HG03342 (cell line): ENCODE data around the gene ATP7B.

ENCODE experiments used
- ATAC-seq: cut with Tn5 transposase; IDR thresholded peaks from one replicate; pipeline ENCODE4 v1.9.1; 2021; ENCODE audit warnings: mild to moderate bottlenecking, moderate library complexity; ENCODE audit not compliant: unreplicated experiment

ATP7B gene

DNA sequence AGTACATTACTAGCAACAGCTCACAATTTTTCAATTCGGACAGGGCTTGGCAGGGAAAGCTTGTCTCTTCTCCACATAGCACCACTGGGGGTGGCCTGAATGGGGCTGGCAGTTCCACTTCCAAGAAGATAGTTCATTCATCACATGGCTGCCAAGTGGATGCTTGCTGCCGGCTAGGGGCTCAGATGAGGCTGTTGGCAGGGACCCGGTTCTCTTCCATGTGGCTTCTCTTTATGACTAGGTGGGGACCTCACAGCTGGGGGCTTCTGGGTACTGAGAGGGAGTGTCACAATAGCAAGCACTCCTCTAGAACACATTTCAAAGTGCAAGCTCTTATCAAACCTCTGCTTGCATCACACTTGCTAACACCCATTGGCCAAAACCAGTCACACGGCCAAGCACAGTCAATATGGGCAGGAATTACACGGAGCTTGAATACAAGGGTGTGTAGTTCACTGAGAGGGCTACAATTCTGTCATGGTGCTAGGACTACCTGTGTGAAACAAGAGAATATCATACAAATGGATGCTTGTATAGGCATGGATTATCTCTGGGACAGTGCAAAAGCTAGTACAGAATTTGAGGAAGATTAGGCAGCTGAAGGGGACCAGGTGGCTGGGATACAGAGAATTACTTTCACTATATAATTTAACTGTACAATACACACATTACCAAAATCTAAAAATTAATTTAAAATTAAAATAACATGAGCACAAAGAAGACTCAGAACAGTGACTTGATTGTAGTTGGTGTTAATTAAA, 32.3 kb downstream of the ATP7B start:
- no peak for ATAC-seq

DNA sequence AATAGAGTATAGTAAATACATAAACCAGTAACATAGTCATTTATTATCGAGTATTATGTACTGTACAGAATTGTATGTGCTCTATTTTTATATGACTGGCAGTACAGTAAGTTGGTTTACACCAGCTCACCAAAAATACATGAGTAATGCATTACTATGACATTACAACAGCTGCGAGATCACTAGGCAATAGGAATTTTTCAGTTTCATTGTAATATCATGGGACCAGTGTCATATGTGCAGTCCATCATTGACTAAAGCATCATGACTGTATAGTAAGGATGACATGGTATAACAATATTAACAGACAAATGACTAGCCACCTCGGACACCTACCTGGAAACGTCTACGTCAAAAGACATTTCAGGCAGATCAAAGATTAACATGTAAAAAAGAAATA, 33.6 kb downstream of the ATP7B start:
- ATAC-seq, result no peak

DNA sequence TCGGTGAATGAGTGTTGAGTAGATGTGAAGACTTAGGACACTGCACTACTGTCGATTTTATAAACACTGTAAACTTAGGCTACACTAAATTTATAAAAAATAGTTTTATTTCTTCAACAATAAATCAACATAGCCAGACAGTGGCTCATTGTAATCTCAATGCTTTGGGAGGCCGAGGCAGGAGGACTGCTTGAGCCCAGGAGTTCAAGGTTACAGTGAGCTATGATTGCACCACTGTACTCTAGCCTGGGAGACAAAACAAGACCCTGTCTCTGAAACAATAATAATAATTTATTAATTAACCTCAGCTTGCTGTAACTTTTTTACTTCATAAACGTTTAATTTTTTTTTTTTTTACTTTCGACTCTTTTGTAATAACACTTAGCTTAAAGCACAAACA, 34.4 kb downstream of the ATP7B start:
- ATAC-seq, result no peak

DNA sequence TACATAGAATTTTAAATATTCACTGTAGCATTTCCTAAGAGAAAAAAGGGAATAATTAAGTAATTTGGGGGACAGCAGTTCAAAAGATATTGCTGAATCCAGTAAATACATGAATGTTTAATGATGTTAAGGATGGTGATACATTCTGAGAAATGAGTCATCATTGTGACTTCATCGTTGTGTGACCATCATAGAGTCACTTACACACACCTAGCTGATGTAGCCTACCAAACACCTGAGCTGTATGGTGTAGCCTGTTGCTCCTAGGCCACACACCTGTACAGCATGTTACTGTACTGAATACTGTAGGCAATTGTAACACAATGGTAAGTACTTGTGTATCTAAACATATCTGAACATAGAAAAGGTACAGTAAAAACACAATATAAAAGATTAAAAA, 34.8 kb downstream of the ATP7B start:
- no peak for ATAC-seq

DNA sequence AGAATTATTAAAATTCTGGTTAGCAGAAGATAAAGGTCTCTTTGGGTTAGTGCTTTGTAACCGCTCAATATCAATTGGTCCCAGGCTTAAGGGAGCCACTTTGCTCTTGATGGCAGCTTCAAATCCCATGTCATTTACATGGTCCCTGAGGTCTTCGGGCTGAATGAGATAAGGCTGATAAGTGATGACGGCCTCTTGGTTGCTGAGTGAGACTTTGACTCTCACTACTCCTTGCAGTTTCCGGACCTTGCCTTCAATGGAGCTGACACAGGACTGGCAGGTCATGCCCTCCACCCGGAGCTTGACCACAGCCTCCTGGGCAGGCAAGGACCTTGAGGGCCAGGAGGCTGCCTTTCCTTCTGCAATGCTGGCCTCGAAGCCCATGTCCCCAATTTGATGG, 36.8 kb downstream of the ATP7B start:
- ATAC-seq, result no peak

DNA sequence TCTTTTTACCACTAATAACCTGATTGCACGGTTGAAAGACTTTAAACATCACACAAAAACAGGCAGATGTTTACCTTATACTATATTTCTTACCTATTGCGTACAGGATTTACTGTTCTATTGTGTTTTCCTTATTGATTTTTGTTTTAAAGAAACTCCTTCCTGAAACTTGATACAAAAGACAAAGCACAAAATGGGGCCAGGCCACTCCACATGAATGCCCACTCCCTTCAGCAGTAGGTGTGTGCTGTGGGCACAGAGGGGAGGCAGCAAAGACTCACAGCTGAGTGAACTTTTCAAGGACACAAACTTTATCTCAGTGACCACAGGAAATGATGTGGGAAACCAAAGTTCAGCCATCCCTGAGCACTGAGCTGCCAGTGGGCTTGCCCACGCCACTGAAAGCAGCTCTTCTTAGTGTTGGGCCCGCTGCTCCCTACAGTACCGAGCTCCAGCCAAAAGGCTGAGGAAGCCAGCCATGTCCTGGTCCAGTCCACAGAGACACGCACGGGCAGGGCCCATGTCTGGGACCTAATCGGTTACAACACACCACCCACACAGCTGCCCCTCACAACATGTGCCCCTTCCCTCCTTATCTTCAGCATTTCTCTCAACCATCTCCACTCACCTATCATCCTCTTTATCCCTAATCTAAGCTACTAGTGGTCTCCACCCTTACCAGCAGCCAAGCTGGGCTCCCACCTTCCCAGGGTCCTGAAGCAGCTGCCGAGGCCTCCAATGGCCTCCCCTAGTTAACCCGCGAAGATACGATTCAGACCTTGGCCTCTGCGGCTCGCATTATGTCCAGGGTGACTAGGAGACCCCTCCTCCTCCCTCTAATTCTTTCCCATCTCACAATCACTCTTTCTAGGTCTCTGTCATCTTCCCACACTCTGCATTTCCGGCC, 39.5 kb downstream of the ATP7B start:
- ATAC-seq, result no peak

DNA sequence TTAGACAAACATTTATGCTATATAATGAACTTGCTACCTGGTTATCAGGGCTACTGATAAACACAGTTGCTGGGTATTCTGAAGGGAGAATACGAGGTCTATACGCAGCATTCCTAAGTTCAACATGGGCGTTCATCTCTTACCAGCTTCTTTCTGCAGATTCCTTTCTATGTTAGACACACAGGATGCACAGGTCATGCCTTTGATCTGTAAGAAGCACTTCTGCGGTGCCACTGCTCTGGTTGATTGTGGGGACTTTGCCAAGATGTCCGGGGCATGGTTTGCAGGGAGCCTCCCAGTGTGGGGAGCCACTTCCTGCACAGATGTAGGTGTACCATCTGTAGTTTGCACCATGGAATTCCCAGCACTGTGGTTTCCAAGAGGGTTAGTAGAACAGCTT, 40.9 kb downstream of the ATP7B start:
- no peak for ATAC-seq

DNA sequence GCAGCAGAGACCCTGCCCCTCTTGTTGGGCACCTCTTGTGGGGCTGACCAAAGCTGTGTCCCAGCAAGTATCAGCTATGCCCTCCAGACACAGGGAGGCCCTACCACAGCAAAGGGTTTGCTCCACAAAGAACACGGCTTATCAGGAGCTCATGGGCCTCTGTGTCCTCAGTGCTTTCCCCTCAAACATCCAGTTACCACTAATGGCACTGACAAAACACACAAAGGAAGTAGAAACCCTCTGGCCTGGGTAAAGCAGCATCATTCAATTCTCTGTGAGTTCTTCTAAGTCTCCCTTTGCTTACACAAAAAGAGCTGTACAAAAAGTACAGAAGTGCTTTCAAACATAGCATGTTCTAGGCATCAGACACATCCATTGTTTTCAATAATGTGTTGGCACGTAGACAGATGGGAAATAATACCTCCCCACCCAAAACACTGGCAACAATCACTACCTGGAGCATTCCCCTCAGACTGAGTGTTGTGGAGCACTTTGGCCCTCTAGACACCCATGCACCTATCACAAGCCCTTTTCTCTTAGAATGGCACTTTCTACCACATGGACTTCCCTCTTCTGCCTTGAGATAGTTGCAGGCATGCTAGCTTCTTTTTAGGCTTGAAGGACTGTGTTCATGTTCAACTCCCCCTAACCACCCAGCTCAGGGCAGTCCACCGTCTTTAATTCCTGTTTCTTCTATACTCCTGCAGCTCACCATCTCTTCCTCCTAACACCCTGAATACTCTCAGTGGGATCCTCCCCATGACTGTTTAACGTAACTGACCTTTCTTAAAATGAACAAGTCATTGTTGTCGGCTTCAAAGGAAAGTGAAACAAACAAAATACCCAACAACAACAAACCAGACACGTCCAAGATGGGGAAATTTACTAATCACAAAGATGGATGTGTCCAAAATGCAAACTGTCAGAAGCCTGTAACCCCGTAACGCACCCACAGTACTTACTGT, 43.5 kb downstream of the ATP7B start:
- ATAC-seq, result no peak

DNA sequence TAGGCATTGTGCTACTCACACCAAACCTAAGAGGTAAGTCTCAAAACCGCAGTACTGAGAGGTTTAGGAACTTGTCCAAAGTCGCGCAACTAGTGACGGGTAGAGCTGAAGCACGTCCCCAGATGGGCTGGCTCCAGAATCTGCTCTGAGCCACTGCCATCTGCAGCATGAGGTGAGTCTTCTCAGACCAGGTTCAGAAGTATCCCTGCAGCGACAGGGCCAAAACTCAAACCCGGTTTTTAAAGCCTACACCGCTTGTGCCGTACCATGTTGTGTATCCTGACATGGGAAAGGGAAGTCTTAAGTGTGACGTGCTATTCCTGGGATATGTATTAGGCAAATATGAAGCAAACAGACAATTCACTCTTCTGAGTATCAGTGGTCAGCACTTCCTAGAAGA, 45.1 kb downstream of the ATP7B start:
- ATAC-seq, result no peak

DNA sequence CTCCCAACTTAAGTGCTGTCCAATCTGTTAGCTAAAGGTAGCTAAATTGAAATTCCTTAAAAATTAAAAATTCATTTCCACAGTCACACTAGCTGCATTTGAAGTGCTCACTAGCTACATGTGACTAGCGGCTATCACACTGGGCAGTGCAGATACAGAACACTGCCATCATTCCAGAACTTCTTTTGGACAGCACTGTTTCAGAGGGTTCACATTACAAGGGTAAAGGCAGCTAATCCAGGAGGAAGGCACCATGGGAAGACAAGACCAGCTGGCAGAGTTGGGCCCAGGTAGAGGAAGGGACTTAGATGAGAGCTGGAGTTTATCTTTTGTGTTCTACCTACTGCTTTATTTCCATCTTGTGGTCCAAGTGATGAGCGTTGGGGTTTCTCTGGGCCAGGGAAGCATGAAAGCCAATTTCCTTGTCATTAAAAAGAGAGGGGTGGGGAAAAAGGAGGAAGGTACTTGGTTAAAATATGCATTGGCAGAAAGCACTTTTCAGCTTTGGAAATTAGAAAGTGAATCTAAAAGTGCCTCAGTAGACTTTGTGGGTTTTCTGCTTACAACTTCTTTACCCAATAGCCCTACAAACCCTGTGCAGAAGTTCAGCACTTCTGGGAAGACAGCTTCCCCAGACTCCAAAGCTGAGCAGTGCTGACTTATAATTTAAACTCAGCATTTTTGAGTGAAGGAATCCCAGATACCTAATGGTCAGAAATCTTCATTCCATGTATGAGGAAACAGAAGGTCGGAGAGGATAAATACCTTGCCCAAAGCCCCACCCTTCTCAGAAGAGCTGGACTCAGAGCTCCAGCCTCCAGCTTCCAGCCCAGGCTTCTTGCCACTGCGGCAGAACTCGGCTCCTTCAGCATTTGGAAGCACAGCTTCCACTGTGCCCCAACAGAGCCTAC, 49.5 kb downstream of the ATP7B start:
- ATAC-seq, result no peak

DNA sequence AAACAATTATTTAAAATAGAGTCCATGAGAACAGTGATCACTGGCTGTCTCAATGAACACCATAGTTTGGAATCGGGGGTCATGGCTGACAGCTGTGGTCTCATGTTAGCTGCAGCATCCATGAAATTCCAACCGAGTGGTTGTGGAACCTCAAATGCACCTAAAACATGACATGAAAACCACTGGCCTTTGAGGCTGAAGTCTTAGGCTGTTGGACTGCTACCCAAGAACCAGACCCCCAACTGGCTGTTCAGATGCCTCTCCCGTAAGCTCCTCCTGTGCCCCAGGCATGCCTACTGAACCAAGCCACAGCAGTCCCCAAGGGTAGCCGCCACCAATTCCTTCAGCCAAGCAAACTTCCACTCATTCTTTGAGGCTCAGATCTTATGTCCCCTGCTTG, 50.5 kb downstream of the ATP7B start:
- no peak for ATAC-seq

DNA sequence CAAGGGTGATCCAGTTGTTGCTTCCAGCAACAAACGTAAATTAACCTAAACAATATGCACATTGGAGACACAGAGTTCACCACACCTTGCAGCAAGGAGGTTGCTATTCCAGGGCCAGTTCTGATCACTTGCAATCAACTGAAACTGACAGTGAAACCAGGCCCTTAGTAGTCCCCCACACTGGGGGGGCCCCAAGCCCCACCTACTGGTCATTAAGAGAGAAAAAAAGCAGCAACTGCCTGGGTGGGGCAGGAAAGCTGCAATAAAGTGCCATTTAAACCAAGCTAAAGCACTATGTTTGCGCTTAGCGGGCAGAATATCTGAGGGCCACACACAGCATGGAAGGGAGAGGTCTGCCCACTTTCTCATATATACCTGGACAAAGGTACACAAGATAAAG, 51.5 kb downstream of the ATP7B start:
- peak; percentile 83 for ATAC-seq

DNA sequence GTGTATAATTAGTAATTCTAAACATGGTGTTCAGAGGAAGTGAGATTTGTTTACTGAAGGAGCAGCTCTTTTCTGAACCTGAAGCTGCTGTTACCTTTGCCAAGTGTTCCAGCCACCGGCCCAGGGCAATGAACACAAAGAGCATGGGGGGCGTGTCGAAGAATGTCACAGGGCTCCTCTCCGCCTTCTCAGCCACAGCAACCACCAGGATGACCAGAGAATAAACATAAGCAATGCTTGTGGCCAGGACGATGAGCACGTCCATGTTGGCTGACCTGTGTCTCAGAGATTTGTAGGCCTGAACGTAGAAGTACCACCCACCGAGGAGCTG, 53.1 kb downstream of the ATP7B start:
- no peak for ATAC-seq

DNA sequence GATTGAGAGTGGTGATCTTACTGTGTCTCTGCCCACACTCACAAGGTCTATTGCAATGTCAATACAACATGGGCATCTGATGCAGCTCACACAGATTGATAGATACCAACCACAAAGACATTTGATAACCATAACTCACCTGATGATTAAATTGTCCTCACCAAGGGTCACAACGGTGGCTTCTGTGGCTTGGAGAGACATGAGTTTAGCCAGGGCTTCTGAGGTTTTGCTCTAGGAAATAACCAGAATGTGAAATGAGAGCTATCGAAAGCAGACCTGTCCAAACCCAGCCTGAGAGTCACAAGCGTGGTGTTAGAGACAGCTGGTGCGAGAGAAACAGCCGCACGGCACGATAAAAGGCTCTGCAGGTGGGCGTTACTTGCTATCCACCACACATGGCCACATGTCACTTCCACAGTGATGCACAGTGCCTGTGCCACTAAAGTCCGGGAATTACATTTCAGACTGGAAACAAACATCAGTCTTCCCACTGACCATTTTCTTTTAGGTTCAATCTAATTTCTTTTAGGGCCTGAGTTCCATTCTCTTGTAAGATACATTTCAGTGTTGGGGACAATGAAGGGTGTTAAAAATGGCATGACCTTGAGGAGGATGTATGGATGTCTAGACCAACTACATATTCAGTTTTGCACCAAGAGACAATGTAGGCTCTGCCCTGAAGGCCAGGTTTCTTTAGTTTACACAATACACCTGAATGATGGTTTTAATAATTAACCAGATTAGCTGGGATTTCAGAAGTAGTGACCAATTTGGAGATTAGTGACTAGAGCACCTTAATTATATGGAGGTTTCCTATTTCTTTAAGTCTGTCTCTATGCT, 53.7 kb downstream of the ATP7B start:
- no peak for ATAC-seq

DNA sequence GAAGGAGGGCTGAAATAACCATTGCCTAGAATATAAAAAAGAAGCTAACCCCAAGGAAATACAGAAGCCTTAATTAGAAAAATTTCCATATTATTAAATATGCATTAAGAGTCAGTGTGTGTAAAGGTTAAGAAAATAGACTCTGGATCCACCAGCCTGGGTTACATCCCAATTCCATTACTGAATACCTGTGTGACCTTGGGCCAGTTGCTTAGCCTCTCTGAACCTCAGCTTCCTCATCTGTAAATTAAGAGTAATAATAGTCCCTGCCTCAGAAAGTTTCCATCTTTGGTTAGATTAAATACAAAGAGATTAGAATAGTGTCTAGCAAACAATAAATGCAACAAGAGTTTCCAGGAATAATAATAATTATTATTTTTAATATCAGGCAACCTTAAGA, 54.5 kb downstream of the ATP7B start:
- ATAC-seq, result no peak

DNA sequence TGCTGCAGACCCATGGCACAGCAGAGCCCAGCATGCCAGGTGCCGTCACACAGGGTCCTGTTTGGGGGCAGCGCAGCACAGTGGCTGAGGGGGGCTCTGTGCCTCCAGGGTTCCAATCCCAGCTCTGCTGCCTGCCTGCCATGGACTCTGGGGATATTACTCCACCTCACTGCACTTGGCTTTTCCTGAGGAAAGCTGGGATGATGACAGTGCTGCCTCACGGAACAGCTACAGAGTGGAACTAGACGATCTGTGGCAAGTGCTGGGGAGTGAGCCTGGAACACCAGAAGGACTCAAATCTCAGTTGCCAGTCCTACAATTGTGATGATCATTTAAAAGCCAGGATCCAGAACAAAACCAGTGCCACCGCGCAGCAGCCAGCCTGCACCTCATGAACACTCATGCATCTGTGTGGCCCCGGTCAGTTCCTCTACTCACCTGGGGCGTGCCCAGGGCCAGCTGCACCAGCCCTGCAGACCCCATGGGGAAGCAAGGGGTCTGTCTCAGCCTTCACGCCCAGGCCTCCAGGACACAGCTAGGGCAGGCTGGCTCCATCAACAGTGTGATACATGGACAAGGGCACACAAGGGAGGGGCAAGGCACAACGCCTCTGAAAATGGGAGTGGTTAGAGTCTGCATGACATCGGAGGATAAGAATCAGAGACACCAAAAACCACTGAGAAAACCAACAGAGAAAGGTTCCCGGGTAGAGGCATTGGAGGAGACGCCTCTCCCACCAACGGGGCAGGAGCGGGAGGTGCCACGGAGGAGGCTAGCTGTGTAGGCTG, 55.2 kb downstream of the ATP7B start:
- no peak for ATAC-seq

DNA sequence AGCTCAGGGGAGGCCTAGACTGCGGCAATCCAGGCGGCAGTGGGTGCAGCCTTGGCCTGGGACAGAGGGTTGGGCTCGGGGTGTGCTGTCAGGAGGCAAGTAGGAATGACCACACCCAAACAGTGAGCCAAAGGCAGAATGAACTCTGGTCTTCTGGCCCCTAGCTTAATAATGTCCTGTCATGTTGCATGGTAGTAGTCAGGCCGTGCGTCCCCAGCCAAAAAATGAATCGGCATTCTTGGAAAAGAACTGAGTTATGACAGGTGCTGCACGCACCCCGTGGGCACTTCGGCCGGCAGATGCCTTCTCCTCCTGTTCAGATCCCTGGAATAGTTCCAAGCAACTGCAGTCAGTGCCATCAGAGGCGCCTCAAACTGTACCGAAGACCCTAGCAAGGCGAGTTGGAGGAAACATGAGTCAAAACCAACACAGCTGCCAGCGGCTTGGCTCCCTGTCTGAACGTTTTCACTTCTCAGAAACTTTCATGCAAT, 55.9 kb downstream of the ATP7B start:
- ATAC-seq, result no peak
